HFFc6 (cell line): ENCODE measurements around the gene TMEM39A. TPM values are rescaled to one million over a fixed set of nuclear protein-coding genes. Genes with fewer than 3 reads are reported as not detected.

Experiments used
- DNase-seq: peaks from one replicate; pipeline ENCODE4 v3.0.0-alpha.2; 2018
- H3K27ac Mint-ChIP-seq: 2 replicates; pipeline ENCODE4 v1.8.0; 2020; ENCODE audit warnings: mild to moderate bottlenecking, mixed read lengths
- H3K27me3 Mint-ChIP-seq: 2 replicates; pipeline ENCODE4 v1.8.0; 2021; ENCODE audit warnings: mild to moderate bottlenecking, moderate library complexity, mixed read lengths; ENCODE audit not compliant: insufficient read depth
- H3K36me3 Mint-ChIP-seq: 2 replicates; pipeline ENCODE4 v1.8.0; 2021; ENCODE audit warnings: low read depth, mixed read lengths
- H3K4me1 Mint-ChIP-seq: 2 replicates; pipeline ENCODE4 v1.8.0; 2020; ENCODE audit warnings: low read depth, mixed read lengths
- H3K4me3 Mint-ChIP-seq: 2 replicates; pipeline ENCODE4 v1.8.0; 2020; ENCODE audit warnings: mild to moderate bottlenecking, moderate library complexity, mixed read lengths
- H3K9me3 Mint-ChIP-seq: 2 replicates; pipeline ENCODE4 v1.8.0; 2020; ENCODE audit warnings: mild to moderate bottlenecking, mixed read lengths
- CTCF ChIP-seq: fragments of 200-600 bp; sonication (generic); IDR thresholded peaks from 2 replicates; pipeline ENCODE4 v1.5.0; 2021; ENCODE audit warnings: antibody characterized with exemption, mild to moderate bottlenecking
- total RNA-seq, 6 experiments: library from RNA; stranded (reverse); fragmentation: NEBNext Ultra II Directional; extraction: Animal tissue kit (Norgen Biotek cat#: 25700); gene quantifications; 2 replicates in 1 of 6; 3 replicates in 5 of 6; pipeline ENCODE4 v1.2.3, GENCODE V29; 2021

The TMEM39A gene
- total RNA-seq, 6 experiments from 2014 or later: 47.3 to 58.8 (median 55.5) TPM

GRCh38 chr3:119492810-119493209 lies 29.4 kb upstream of the TMEM39A start:
- no peak for DNase-seq
- Mint-ChIP-seq H3K27me3 (no peaks in the 10 kb centered on the region), H3K36me3 (peaks cover 19% of the 10 kb centered on the region), H3K9me3 (no peaks in the 10 kb centered on the region), H3K4me3 (no peak overlapping the region), H3K27ac (no peak overlapping the region), H3K4me1 (peaks cover 14% of the 10 kb centered on the region)
- no peak for TF ChIP-seq CTCF

DNA sequence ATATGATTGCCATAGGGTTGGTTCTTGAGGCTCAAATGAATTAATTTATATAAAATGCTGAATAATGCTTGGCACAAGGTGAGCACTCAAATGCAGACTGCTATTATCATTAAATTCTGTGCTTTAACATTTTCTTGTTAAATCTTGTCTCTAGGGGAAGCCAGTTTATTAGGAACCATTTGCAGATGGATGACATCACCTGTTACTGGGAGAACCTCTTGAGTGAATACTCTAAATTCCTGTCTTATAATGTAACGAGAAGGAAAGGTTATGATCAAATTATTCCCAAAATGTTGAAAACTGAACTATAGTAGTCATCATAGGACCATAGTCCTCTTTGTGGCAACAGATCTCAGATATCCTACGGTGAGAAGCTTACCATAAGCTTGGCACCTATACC lies 28.7 kb upstream of the TMEM39A start:
- Mint-ChIP-seq H3K4me3 (no peak overlapping the region), H3K27me3 (no peaks in the 10 kb centered on the region), H3K27ac (no peak overlapping the region), H3K9me3 (no peaks in the 10 kb centered on the region), H3K36me3 (peaks cover 19% of the 10 kb centered on the region), H3K4me1 (peaks cover 8% of the 10 kb centered on the region)
- no peak for TF ChIP-seq CTCF
- DNase-seq: no peak

GRCh38 chr3:119490153-119490552 lies 26.7 kb upstream of the TMEM39A start:
- H3K4me1 Mint-ChIP-seq: no peaks in the 10 kb centered on the region
- TF ChIP-seq CTCF: no peak; the same call in 1 of the 2 replicates

DNA sequence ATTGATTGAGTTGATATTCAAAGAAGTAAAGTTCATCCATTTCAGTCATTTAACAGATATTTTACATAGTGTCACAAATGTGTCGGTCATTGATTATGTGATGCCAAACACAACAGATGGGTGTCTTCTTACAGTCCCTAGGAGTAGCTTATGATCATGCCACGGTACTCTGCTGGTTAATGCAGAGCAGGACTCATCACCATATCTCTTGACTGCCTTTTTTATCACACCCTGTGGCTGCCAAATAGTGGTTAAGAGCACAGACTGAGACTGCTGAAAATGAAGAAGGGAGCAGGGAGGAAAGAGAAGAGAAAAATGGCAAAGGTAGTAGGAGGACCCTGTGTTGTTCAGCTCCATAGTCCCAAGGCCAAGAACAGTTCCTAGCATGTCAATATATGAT lies 22.1 kb upstream of the TMEM39A start:
- Mint-ChIP-seq H3K4me3 (no peak overlapping the region), H3K36me3 (0 out of 2 replicates have a peak, but pooled peaks cover 4% of the 10 kb centered on the region), H3K4me1 (peaks cover 6% of the 10 kb centered on the region; the same call in 1 of the 2 replicates), H3K27ac (no peak overlapping the region), H3K9me3 (no peaks in the 10 kb centered on the region), H3K27me3 (no peaks in the 10 kb centered on the region)
- no peak for DNase-seq
- no peak for TF ChIP-seq CTCF

More at GRCh38 chr3:119490153-119490552, 26.7 kb upstream of the TMEM39A start:
- no peak for DNase-seq
- no peaks in the 10 kb centered on the region for H3K27me3 Mint-ChIP-seq
- peaks cover 19% of the 10 kb centered on the region for H3K36me3 Mint-ChIP-seq
- H3K9me3 Mint-ChIP-seq: no peaks in the 10 kb centered on the region
- no peak overlapping the region for H3K4me3 Mint-ChIP-seq
- H3K27ac Mint-ChIP-seq: no peak overlapping the region

GRCh38 chr3:119483101-119483500 lies 19.7 kb upstream of the TMEM39A start:
- H3K36me3 Mint-ChIP-seq: peaks cover 4% of the 10 kb centered on the region; the same call in 1 of the 2 replicates
- TF ChIP-seq CTCF: no peak

GRCh38 chr3:119481079-119481478 lies 17.7 kb upstream of the TMEM39A start:
- peak overlapping the region; percentile 20 for H3K27ac Mint-ChIP-seq
- H3K4me1 Mint-ChIP-seq: peaks cover 6% of the 10 kb centered on the region; the same call in 1 of the 2 replicates
- H3K36me3 Mint-ChIP-seq: peaks cover 4% of the 10 kb centered on the region; the same call in 1 of the 2 replicates
- no peak for DNase-seq
- no peaks in the 10 kb centered on the region for H3K27me3 Mint-ChIP-seq
- TF ChIP-seq CTCF: no peak
- H3K4me3 Mint-ChIP-seq: no peak overlapping the region
- no peaks in the 10 kb centered on the region for H3K9me3 Mint-ChIP-seq

More at GRCh38 chr3:119483101-119483500, 19.7 kb upstream of the TMEM39A start:
- DNase-seq: no peak
- Mint-ChIP-seq H3K9me3 (no peaks in the 10 kb centered on the region), H3K4me1 (peaks cover 6% of the 10 kb centered on the region; the same call in 1 of the 2 replicates), H3K27ac (no peak overlapping the region), H3K4me3 (no peak overlapping the region), H3K27me3 (no peaks in the 10 kb centered on the region)
